ENCODE data around the gene CACNA1B. TPM values are rescaled to one million over a fixed set of nuclear protein-coding genes. Genes with fewer than 3 reads are reported as not detected.

CACNA1B gene
- total and polyA plus RNA-seq, 2 of the 13 experiments (the other 11 are each of a cell fraction or from before 2014, with no cell fraction given) = under 0.01 to 0.04 TPM

GRCh38 chr9:138069731-138070456 lies 192.3 kb downstream of the CACNA1B start:
- H3K36me3 ChIP-seq (replicated peaks in 1 of 2; ENCODE audit: control insufficient read depth in 1 of 2, insufficient read depth in 2 of 2, low read length in 2 of 2) = no peaks in the 10 kb centered on the region
- TF ChIP-seq XRCC5 (optimal IDR thresholded peaks at IDR 0.05; ENCODE audit: low read length) (no peak), ZNF564 (CRISPR knock-in tag; IDR thresholded peaks at IDR 0.05) (no peak), XBP1 (CRISPR knock-in tag; IDR thresholded peaks at IDR 0.05) (no peak), SYNCRIP (IDR thresholded peaks at IDR 0.05; ENCODE audit: insufficient read depth, low read depth, low read length) (no peak), ZNF24 (IDR thresholded peaks at IDR 0.05) (no peak), TFAP4 (IDR thresholded peaks at IDR 0.05; ENCODE audit: borderline replicate concordance, low read depth) (no peak), GATAD1 (CRISPR knock-in tag; IDR thresholded peaks at IDR 0.05) (no peak), TARDBP (CRISPR knock-in tag; IDR thresholded peaks at IDR 0.05) (no peak), ZBTB43 (CRISPR knock-in tag; conservative IDR thresholded peaks at IDR 0.05) (no peak), GATAD2A (CRISPR knock-in tag; IDR thresholded peaks at IDR 0.05) (no peak), GABPA (IDR thresholded peaks at IDR 0.05; ENCODE audit: low read depth, low read length) (no peak), GABPA (CRISPR knock-in tag; IDR thresholded peaks at IDR 0.05; ENCODE audit: low read depth) (no peak), TCF12 (IDR thresholded peaks at IDR 0.05) (no peak), TCF12 (CRISPR knock-in tag; IDR thresholded peaks at IDR 0.05) (no peak)
- no peak overlapping the region for H3K4me3 ChIP-seq (replicated peaks in 1 of 3; ENCODE audit: insufficient read depth in 1 of 3, low read depth in 2 of 3, low read length in 3 of 3)
- no peaks in the 10 kb centered on the region for H4K20me1 ChIP-seq (ENCODE audit: insufficient read depth, low read length)
- no peak for FAIRE-seq
- peaks cover 4 to 64% of the 10 kb centered on the region in 2 experiments for H3K27me3 ChIP-seq (ENCODE audit: control insufficient read depth in 1 of 2, insufficient read depth in 2 of 2, low read length in 2 of 2)
- no peak for ATAC-seq
- WGBS (ENCODE audit: low lambda C conversion rate) = 10% methylated on average over 13 of the region's 18 CpGs
- H3K27ac ChIP-seq (ENCODE audit: extremely low read length, insufficient read depth, low read length) = no peak overlapping the region
- no peaks in the 10 kb centered on the region for H3K4me1 ChIP-seq (ENCODE audit: insufficient read depth, low read length)
- POLR2A ChIA-PET = no interaction called here
- CTCF ChIA-PET (ENCODE audit: low intra/inter-chr PET ratio, low total read pairs) = no interaction called here
- no peak overlapping the region for H3K4me2 ChIP-seq (ENCODE audit: low read depth, low read length)
- H2AFZ ChIP-seq (ENCODE audit: low read length) = no peak overlapping the region
- intact Hi-C loops (cut with micrococcal nuclease; ENCODE audit: unreplicated experiment) (no loop called here), in situ Hi-C loops (cut with HindIII; ENCODE audit: extremely low pct_ligation_motif_present, low pct_unique_long_range_greater_than_20kb) (no loop called here)
- no peak for DNase-seq (ENCODE audit: low spot score)
- BruUV-seq (replicated peaks) = no TSS peak
- no peaks in the 10 kb centered on the region for H3K79me2 ChIP-seq (ENCODE audit: insufficient read depth, low read length)
- no peaks in the 10 kb centered on the region for H3K9me3 ChIP-seq (ENCODE audit: low read length)
- H3K9ac ChIP-seq (ENCODE audit: insufficient read depth, low read depth, low read length) = no peak overlapping the region

Measured in HepG2 (cell line).